Stimulated activated CD8-positive, alpha-beta memory T cell treated with anti-CD3 and anti-CD28 coated beads, Interleukin-7, amount 100 ng/mL, for 48 hours (primary cell): Measurements from ENCODE around the gene ABLIM3.

Source experiments
- DNase-seq, 2 donors: peaks; one replicate each; pipeline ENCODE4 v3.0.0-alpha.2; 2020; ENCODE audit warnings: low read depth in 1 of 2; ENCODE audit errors: extremely low read depth in 1 of 2

The ABLIM3 gene

DNA sequence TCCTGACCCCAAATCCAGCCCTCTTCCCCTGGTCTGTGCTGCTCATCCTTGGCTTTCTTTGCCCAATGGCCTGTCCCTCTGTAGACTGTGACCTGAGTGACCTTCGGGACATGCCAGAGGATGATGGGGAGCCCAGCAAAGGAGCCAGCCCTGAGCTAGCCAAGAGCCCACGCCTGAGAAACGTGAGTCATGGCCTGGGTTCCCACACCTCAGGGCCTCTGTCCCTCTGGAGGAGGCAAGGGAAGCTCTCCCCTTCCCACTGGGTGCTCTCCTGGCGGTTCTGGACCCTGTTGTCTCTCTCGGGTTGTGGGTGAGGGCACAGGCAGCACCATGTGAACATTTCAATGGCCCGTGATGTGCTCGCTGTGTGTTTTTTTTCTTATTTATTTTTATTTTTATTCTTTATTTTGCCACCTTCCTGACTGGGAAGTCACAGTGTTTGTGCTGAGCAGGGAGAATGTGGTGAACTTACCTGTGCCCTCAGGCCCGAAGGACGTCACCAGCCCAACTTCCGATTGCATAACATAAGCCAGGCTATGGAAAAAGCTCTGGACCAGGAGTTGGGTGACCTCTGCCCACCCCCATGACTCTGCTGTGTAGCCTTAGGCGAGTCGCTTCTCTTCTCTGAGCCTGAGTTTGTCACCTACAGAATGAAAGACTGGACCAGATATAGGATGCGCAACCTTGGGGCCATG lies 159.9 kb downstream of the ABLIM3 start:
- DNase-seq: no peak

DNA sequence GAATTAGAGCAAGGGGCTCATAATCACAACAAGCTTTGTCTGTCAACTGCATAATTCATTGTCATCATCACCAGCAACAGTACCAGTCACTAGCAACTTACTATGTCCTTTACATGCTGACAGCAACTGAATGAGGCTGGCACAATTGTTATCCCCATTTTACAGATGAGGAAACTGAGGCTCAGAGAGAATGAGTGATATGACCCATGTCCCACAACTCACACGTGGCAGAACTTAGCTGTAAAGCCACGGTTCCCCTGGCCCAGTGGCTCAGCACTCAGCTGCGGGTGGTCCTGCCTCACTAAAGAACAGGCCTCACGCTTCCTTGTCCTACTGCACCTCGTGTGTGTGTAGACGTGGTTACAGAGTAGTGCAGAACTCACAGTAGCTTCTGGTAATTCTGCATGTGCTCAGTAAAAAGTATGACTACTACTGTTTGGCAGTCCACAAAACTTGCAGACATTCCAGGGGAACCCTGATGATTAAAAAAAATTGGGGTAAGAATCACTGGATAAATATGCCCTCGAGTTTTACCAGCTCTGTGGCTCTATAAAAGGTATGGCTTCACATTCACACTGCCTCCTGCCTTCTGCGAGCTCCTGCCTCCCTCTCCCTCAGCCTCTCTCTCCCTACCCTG lies 160.6 kb downstream of the ABLIM3 start:
- DNase-seq: no peak

DNA sequence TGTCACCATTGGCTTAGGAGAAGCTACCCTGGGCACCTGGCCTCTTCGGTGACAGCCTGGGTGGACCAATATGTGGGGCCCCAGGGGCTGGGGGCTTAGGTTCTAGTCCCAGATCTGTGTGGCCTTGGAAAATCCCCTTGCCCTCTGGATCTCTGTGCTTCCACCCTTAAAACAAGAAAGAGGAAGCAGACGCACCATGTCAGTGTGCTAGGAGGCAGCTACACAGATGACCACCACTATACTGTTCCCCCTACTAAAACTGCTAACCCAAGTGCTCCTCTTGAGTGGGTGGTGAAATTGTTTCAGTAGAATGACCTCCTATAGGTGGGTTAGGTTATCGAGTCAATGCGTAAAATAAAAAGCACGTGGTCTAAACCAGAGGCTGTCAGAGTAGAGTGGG lies 161.3 kb downstream of the ABLIM3 start:
- DNase-seq: no peak

DNA sequence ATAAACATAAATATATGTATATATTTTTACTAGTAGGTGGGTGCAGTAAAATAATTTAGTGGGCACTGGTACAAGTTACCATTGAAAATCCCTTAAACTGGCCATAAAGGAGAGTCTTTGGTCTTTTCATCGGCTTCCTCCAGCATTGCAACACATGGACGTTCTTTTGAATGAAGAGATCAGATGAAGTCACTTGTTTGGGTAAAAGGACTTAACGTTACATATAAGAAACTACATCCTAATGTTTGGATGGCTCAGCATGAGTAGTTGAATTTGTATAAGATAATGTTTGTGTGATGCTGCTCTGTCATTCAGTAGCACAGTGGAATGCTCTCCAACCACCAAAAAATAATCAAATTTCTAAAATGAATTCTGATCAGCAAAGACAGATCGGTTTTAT lies 161.9 kb downstream of the ABLIM3 start:
- no peak for DNase-seq

DNA sequence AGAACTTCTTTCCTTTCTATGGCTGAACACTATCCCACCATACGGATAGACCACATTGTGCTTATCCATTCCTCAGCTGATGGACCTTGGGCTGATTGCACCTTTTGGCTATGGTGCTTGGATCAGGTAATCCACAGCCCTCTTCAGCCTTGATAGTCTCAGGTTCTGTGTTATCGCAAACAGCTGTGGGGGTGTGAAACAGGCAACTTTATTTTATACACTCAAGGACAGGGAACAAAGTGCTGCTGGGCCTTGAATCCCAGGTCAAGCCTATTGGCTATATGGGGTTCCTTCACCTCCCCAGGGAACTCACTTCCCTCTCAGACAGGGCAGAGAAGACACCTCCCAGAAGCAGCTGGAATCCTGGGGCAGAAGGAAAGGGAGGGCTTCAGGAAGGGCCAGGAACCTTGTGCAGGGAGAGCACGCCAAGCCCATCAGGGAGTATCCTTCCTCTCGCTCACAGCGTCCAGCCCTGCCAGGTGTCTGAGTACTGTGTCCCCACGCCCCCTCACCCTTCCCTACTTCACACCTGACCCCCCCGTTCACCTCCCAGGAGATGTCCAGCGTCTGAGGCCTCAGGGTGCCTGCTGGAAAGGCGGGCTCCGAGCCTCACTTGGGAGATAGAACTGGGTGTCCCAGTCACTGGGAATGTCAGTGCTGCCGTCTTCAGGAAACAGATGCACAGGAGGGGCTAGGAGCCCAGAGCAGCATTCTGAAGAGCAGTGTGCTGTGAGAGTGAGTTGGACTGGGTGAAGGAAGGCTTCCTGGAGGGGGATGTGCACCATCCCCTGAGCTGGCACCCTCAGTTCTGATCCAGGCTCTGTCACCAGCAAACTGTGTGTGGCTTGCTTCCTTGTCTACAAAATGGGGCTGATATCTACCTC lies 163.1 kb downstream of the ABLIM3 start:
- no peak for DNase-seq

DNA sequence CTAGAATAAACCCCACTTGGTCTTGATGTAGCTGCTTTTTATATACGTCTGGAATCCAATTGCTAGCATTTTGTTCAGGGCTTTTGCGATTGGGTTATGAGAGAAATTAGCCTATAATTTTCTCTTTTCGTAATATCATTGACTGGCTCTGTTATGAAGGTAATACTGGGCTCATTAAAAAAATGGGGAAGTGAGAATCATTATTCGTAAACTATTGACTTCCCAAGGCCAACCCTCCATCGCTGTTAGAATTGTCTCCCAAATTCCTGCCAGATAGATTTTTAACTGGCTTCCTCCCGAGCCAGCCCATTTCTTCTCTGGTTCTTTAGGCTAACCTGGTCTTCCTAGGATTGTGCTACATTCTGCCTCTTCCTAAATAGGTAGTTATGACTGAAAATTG lies 168.1 kb downstream of the ABLIM3 start:
- DNase-seq: no peak
